IPS-15b (cell line): ENCODE measurements around the gene MLC1.

Source experiments
- H3K27me3 ChIP-seq: one replicate; pipeline ENCODE4 v1.6.1; 2013; ENCODE audit warnings: low read length; ENCODE audit not compliant: control insufficient read depth, insufficient read depth
- H3K36me3 ChIP-seq: one replicate; pipeline ENCODE4 v1.6.1; 2013; ENCODE audit warnings: low read length; ENCODE audit not compliant: control insufficient read depth, insufficient read depth
- H3K4me1 ChIP-seq: one replicate; pipeline ENCODE4 v1.6.1; 2013; ENCODE audit warnings: mild to moderate bottlenecking, low read length; ENCODE audit not compliant: control insufficient read depth, insufficient read depth
- H3K4me3 ChIP-seq: one replicate; pipeline ENCODE4 v1.5.1; 2013; ENCODE audit warnings: low read depth, low read length
- H3K9ac ChIP-seq: one replicate; pipeline ENCODE4 v1.6.1; 2013; ENCODE audit warnings: low read depth, mild to moderate bottlenecking, low read length
- H3K9me3 ChIP-seq: one replicate; pipeline ENCODE4 v1.6.1; 2013; ENCODE audit warnings: mild to moderate bottlenecking, low read length; ENCODE audit not compliant: control insufficient read depth, insufficient read depth

MLC1 gene

GRCh38 chr22:50085211-50085972 lies at the start of gene MLC1:
MLC1 (minus strand) TSS chr22:50085426; CDS start chr22:50084902, 524 bp downstream.
- Histone ChIP-seq H3K4me3 (no peak within 1 kb of the TSS), H3K9me3 (no peaks in the 10 kb centered on the region), H3K9ac (no peak within 1 kb of the TSS), H3K4me1 (peaks cover 2% of the 10 kb centered on the region), H3K27me3 (no peaks in the 10 kb centered on the region), H3K36me3 (no peaks in the 10 kb centered on the region)

- no peak overlapping the region for H3K4me3 ChIP-seq
- no peaks in the 10 kb centered on the region for H3K9me3 ChIP-seq
- no peaks in the 10 kb centered on the region for H3K36me3 ChIP-seq
- H3K27me3 ChIP-seq: no peaks in the 10 kb centered on the region
- no peaks in the 10 kb centered on the region for H3K4me1 ChIP-seq
- H3K9ac ChIP-seq: no peak overlapping the region
Measured at GRCh38 chr22:50134481-50134880, 49.3 kb upstream of the MLC1 start.

GRCh38 chr22:50131894-50132293 lies 46.7 kb upstream of the MLC1 start:
- H3K9ac ChIP-seq: no peak overlapping the region
- no peaks in the 10 kb centered on the region for H3K9me3 ChIP-seq
- no peaks in the 10 kb centered on the region for H3K4me1 ChIP-seq
- no peaks in the 10 kb centered on the region for H3K36me3 ChIP-seq
- no peak overlapping the region for H3K4me3 ChIP-seq
- H3K27me3 ChIP-seq: no peaks in the 10 kb centered on the region

- Histone ChIP-seq H3K4me3 (no peak overlapping the region), H3K9ac (no peak overlapping the region), H3K9me3 (no peaks in the 10 kb centered on the region), H3K36me3 (no peaks in the 10 kb centered on the region), H3K27me3 (no peaks in the 10 kb centered on the region), H3K4me1 (no peaks in the 10 kb centered on the region)
Measured at GRCh38 chr22:50129121-50129736, 44.0 kb upstream of the MLC1 start.

- H3K4me3 ChIP-seq: no peak overlapping the region
- H3K9me3 ChIP-seq: no peaks in the 10 kb centered on the region
- H3K27me3 ChIP-seq: no peaks in the 10 kb centered on the region
- H3K4me1 ChIP-seq: no peaks in the 10 kb centered on the region
- no peaks in the 10 kb centered on the region for H3K36me3 ChIP-seq
- no peak overlapping the region for H3K9ac ChIP-seq
Measured at GRCh38 chr22:50125029-50125428, 39.8 kb upstream of the MLC1 start.

- Histone ChIP-seq H3K4me3 (no peak overlapping the region), H3K9ac (no peak overlapping the region), H3K9me3 (no peaks in the 10 kb centered on the region), H3K36me3 (no peaks in the 10 kb centered on the region), H3K27me3 (no peaks in the 10 kb centered on the region), H3K4me1 (no peaks in the 10 kb centered on the region)
Measured at GRCh38 chr22:50123119-50123518, 37.9 kb upstream of the MLC1 start.

- no peaks in the 10 kb centered on the region for H3K36me3 ChIP-seq
- no peaks in the 10 kb centered on the region for H3K27me3 ChIP-seq
- H3K9me3 ChIP-seq: no peaks in the 10 kb centered on the region
- H3K4me1 ChIP-seq: no peaks in the 10 kb centered on the region
- no peak overlapping the region for H3K9ac ChIP-seq
- no peak overlapping the region for H3K4me3 ChIP-seq
Measured at GRCh38 chr22:50121202-50121740, 36.0 kb upstream of the MLC1 start.

GRCh38 chr22:50119768-50120251 lies 34.6 kb upstream of the MLC1 start:
- H3K4me3 ChIP-seq: no peak overlapping the region
- no peak overlapping the region for H3K9ac ChIP-seq
- H3K36me3 ChIP-seq: no peaks in the 10 kb centered on the region
- H3K4me1 ChIP-seq: no peaks in the 10 kb centered on the region
- no peaks in the 10 kb centered on the region for H3K9me3 ChIP-seq
- H3K27me3 ChIP-seq: no peaks in the 10 kb centered on the region

GRCh38 chr22:50119169-50119767 lies 34.0 kb upstream of the MLC1 start:
- Histone ChIP-seq H3K4me3 (no peak overlapping the region), H3K4me1 (no peaks in the 10 kb centered on the region), H3K36me3 (no peaks in the 10 kb centered on the region), H3K27me3 (no peaks in the 10 kb centered on the region), H3K9ac (no peak overlapping the region), H3K9me3 (no peaks in the 10 kb centered on the region)

- H3K4me3 ChIP-seq: no peak overlapping the region
- H3K27me3 ChIP-seq: no peaks in the 10 kb centered on the region
- no peaks in the 10 kb centered on the region for H3K36me3 ChIP-seq
- no peak overlapping the region for H3K9ac ChIP-seq
- no peaks in the 10 kb centered on the region for H3K9me3 ChIP-seq
- H3K4me1 ChIP-seq: no peaks in the 10 kb centered on the region
Measured at GRCh38 chr22:50118557-50119168, 33.4 kb upstream of the MLC1 start.

- Histone ChIP-seq H3K4me1 (no peaks in the 10 kb centered on the region), H3K4me3 (no peak overlapping the region), H3K9ac (no peak overlapping the region), H3K36me3 (no peaks in the 10 kb centered on the region), H3K27me3 (no peaks in the 10 kb centered on the region), H3K9me3 (no peaks in the 10 kb centered on the region)
Measured at GRCh38 chr22:50118129-50118528, 32.9 kb upstream of the MLC1 start.
